NOMO-1 treated with DMSO at 0.1 percent for 48 hours (cell line): Measurements from ENCODE around the gene OFD1.

ENCODE experiments used
- DNase-seq: peaks from one replicate; lab custom pipeline; 2025; ENCODE audit not compliant: unreplicated experiment; lab: John Stamatoyannopoulos, UW

The OFD1 gene

DNA sequence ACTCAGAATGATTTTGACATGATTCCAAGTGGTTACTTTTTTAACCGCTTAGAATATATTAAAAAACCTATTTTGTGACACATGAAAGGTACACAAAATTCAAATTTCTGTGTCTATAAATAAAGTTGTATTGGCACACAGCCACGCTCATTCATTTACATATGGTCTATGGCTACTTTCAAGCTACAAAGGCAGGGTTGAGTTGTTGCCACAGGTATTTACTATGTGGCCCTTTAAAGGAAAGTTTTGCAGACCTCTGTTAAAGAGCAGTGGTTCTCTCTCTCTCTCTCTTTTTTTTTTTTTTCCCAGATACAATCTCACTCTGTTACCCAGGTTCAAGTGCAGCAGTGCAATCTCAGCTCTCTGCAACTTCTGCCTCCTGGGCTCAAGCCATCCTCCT is 59.3 kb downstream of the OFD1 start:
- no peak for DNase-seq

DNA sequence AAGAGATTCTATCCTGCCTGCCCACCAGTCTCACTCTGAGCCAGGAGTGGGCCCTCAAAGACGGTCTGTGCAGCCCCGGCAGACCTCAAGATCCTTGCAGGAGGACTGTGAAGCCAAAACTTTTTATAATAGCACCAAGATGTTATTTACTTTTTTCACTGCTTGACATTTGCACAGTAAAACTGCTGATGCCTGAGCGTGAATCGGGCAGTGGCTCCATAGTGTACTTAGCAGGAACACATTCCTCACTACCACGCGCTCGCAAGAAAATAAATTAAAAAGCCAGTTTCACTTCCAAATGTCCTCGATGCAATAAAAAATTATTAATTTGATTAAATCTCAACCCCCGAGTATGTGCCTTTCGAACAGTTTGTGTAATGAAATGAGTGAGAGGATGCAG is 59.9 kb downstream of the OFD1 start:
- no peak for DNase-seq

DNA sequence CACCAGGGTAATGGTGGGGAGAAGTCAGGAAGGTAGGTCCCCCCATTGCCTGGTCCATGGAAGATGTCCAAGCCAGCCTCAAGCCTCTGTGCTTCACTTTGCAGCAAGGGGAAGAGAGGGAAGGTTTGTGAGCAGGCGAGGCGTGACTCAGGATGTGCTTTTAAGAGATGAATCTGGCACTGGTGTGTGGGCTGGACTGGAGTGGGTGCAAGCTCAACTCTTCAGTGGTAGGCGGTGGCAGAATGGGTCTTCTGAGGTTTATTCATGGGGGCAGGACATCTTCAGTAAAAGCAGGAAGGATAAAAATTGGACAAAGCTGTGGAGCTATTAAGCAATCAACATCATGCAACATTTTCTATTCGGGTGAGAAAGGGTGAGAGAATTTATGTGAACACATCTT is 63.0 kb downstream of the OFD1 start:
- no peak for DNase-seq

DNA sequence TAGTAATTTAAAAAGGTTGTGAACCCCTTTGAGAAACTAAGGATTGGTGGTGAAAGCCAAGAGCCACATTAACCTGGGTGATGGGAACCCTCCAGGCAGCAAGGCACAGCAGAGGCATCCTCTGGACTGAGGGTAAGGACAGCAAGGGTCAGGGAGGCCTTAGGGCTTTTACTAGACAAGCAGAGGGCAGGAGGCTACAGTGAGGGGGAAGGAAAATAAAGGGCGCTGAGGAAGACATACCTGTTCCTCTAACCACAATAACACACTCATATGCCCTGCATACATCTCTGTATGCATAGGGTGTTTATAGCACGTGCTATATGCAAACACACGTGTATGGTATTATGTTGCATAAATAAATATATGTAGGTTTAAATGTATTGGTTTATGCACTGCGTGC is 63.6 kb downstream of the OFD1 start:
- DNase-seq: no peak

DNA sequence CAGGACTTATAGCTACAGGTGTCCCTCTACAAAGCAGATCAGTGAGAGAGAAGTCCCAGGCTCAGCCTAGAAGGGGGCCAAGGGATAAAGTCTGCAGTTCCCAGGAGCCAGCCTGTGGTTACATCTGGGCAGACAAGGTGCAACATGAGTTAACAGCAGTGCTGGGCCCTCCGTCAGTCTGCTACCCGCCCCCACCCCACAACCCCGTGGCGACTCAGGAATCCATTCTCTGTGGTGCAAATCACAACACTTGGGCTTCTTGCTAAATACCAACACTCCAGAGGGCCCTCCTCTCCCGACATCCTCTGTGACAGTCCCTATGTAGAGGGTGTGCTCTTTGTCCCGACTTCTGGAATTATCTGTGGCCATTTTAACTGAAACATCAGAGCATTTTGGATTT is 68.6 kb downstream of the OFD1 start:
- no peak for DNase-seq

DNA sequence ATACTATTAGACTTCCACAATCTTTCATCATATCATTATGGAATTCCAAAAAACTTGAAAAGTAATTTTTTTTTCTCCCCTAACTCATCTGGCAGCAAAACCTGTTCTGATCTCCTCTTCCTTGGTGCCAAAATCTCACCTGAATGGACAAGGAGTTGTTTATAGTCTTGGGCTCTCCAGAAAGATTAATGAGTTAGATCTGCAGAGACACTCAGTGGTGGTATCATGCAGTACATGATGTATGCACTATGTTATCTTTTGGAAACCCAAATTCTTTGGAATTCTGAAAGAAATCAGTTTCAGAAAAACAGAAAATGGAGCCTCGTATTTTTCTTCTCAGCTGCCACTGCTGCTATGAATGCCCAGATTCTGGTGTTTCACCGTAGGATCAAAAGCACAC is 70.7 kb downstream of the OFD1 start:
- no peak for DNase-seq

DNA sequence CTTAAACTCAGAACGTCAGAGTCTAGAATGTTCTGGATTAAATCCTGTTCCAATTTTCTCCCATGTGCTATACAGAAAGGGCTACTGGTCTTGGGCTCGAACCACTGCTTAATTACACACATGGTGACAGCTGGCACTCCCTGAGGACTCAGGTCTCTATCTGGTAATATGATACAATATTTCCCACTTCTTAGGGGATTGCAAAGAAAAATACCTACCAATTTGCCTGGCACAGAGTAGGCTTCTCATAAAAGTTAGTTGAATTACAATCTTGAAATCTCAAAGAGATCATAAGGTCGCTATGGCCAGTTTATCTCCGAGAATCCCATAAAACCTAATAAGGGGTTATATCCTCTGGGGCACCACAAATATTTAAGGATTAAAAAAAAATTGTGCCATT is 73.7 kb downstream of the OFD1 start:
- no peak for DNase-seq

DNA sequence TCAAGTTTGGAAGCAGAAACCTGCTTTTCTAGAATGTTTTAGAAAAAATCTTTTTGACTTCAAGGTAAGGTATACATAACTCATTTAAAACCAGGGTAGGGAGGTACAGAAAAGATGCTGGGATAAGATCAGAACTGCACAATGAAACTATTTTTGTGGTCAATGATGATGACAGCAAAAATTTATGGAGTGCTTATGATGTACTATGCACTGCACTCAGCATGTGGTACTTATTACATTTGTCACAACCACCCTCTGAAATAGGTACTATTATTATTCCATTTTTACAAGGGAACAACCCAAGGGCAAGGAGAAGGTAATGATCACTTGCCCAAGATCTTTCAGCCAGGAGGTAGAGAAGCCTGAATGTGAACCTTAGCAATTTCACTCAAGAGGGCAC is 74.3 kb downstream of the OFD1 start:
- DNase-seq: no peak

DNA sequence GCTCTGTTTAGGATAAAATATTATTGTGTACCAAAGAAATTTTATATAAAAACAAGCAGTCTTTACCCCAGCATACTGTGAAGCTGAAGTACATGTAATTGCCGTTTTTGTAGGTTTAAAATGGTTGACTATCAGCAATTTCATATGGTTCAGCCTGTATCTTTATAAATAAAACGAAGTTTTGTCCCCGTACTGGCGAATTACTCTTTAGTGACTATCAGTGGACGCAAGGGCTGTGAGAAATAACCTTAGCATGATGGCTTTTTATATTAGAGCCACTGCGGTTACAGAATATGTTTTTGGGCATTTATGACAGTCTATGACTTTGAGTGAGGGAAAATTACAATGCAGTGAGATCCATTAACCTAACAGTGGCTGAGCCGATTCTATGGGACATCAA is 81.1 kb downstream of the OFD1 start:
- no peak for DNase-seq

DNA sequence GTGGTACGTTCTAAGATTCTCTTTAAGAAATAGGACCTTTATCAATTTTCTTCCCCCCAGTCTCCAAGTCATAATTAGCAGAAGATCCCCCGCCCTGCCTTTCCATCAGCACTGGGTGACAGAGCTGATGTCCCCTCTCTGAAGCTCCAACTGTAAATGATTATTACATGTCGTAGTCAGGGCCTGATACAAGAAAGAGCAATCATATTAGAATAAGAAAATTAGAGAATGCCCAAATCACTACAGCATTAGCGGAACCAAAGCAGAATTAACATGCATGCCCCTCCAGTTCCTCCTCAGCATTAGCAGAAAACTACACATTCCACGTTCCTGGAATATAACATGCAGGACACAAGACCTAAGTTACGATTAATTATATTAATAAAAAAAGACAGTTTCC is 81.6 kb downstream of the OFD1 start:
- no peak for DNase-seq

DNA sequence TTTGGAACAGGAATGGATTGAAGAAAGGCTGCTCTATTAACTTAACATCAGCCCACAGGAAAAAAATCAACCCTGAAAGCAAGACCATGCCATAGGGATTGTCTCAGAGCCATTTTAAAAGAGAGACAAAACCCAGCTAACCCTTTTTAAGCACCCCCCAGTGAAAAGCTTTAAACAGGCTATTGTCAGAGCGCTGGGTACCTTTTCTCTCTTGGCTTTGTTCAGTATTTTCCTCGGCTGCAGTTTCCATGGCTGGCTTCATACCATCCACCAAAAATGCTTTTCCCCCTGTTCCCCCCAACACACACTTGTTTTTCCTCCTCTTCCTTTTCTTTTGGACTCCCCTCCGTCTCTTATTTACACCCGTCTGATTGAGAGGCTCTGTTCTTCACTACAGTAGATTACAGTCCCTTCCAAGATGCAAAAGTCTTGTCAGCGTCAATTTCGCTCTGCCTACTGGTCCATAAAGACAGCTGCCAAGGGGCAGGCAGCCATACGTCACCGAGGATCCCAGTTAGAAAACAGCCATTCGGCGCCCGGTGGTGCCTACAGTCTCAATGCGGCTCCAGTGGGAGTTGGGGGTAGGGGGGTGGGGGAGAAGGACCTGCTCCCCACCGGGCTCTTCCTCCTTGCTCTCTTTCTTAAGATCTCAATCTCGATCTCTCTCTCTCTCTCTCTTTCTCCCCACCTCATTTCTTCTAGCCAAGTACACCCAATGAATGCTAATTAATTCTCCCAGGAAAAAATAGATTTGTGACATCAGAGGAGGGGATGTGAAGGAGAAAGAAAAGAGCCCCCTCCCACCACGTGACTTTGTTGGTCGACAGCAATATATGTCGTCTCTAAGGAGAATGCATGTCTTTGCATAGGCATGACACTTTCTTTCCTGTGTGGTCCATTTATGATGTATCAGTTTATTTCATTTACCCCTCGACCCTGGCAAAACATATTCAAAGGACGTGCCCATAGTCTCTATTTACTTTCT is 82.4 kb downstream of the OFD1 start, which contains the start of gene GPM6B:
Gene GPM6B, minus strand, starts transcription at position 451 of the 985 bp plus-strand sequence. Its CDS starts 189 bp downstream, at position 262.
- no peak for DNase-seq
